Measurements from ENCODE around the gene MPG. TPM values are rescaled to one million over a fixed set of nuclear protein-coding genes. Genes with fewer than 3 reads are reported as not detected.

The MPG gene
- total and polyA plus RNA-seq, 10 of the 15 experiments (the other 5 are each of a cell fraction or from before 2014, with no cell fraction given) = 0.32 to 193 (median 55.7) TPM

- TF ChIP-seq POU2F2 (IDR thresholded peaks at IDR 0.05; ENCODE audit: borderline replicate concordance, low read depth, low read length) (peak; percentile 16; the same call in 1 of the 3 replicates), CTCF (IDR thresholded peaks at IDR 0.05 in 2 of 3, conservative IDR thresholded peaks at IDR 0.05 in 1 of 3; ENCODE audit: control insufficient read depth in 2 of 3, extremely low read depth in 1 of 3, insufficient read depth in 1 of 3, low read depth in 3 of 3, low read length in 3 of 3) (no peak), SPI1 (IDR thresholded peaks at IDR 0.05; ENCODE audit: borderline replicate concordance, insufficient read depth, low read depth, low read length) (no peak), ATF7 (IDR thresholded peaks at IDR 0.05; ENCODE audit: low read depth) (no peak), RB1 (IDR thresholded peaks at IDR 0.05; ENCODE audit: borderline replicate concordance) (peak; percentile 90; the same call in 1 of the 2 replicates), TCF3 (IDR thresholded peaks at IDR 0.05; ENCODE audit: borderline replicate concordance, insufficient read depth, low read depth, low read length) (no peak), TCF7 (IDR thresholded peaks at IDR 0.05; ENCODE audit: borderline replicate concordance) (no peak), NFYB (IDR thresholded peaks at IDR 0.05; ENCODE audit: insufficient read depth, low read depth, low read length) (peak; percentile 95), NBN (IDR thresholded peaks at IDR 0.05) (0 out of 2 replicates have a peak, but pooled peaks have one; percentile 4), DPF2 (IDR thresholded peaks at IDR 0.05) (peak; percentile 73; the same call in 1 of the 2 replicates), MXI1 (IDR thresholded peaks at IDR 0.05; ENCODE audit: low read depth, low read length) (peak; percentile 87), ZNF217 (IDR thresholded peaks at IDR 0.05) (no peak), ZSCAN29 (IDR thresholded peaks at IDR 0.05) (0 out of 2 replicates have a peak, but pooled peaks have one; percentile 46), ZBTB11 (CRISPR knock-in tag; IDR thresholded peaks at IDR 0.05) (no peak), NR2C1 (IDR thresholded peaks at IDR 0.05) (no peak), POLR2A (IDR thresholded peaks at IDR 0.05; ENCODE audit: low read depth, low read length) (peak; percentile 95), POLR2AphosphoS5 (IDR thresholded peaks at IDR 0.05; ENCODE audit: low read length) (peak; percentile 87; the same call in 1 of the 2 replicates), KDM1A (IDR thresholded peaks at IDR 0.05; ENCODE audit: borderline replicate concordance) (no peak), POLR2AphosphoS2 (IDR thresholded peaks at IDR 0.05; ENCODE audit: low read depth, low read length) (0 out of 2 replicates have a peak, but pooled peaks have one; percentile 41), CREB1 (IDR thresholded peaks at IDR 0.05; ENCODE audit: low read depth) (peak; percentile 70), RELB (IDR thresholded peaks at IDR 0.05; ENCODE audit: low read depth) (no peak), BACH1 (IDR thresholded peaks at IDR 0.05; ENCODE audit: borderline replicate concordance) (0 out of 2 replicates have a peak, but pooled peaks have one; percentile 7), CHD2 (IDR thresholded peaks at IDR 0.05; ENCODE audit: borderline replicate concordance, low read depth, low read length) (peak; percentile 97), SRF (IDR thresholded peaks at IDR 0.05; ENCODE audit: low read depth in 2 of 2, low read length in 2 of 2) (no peak)
Measured at GRCh38 chr16:53346-54236, 24.4 kb upstream of the MPG start, which contains the start of the genes POLR3K and SNRNP25 (continued).

Measured in GM12878 (cell line).